Measurements from ENCODE around the gene SPTY2D1.

DNA sequence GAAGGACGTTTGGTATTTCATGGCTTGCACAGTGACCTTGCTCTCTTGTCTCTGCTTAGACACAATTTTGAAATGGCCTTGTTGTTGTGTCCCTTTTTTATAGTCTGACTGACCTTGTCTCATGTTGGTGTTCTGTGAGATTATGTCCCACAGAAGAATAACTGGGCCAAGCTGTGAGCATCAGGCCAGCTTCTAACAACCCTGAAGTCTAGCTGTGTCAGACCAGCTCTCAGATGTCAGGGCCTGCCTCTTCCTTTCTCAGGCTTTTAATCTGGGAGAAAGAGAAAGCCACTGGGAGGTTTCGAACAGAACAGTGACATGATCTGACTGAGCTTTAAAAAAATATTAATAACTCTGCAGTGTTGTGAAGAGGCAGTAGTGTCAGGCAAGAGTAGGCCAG lies 43.6 kb downstream of the SPTY2D1 start:
- TF ChIP-seq, protein P1, sequence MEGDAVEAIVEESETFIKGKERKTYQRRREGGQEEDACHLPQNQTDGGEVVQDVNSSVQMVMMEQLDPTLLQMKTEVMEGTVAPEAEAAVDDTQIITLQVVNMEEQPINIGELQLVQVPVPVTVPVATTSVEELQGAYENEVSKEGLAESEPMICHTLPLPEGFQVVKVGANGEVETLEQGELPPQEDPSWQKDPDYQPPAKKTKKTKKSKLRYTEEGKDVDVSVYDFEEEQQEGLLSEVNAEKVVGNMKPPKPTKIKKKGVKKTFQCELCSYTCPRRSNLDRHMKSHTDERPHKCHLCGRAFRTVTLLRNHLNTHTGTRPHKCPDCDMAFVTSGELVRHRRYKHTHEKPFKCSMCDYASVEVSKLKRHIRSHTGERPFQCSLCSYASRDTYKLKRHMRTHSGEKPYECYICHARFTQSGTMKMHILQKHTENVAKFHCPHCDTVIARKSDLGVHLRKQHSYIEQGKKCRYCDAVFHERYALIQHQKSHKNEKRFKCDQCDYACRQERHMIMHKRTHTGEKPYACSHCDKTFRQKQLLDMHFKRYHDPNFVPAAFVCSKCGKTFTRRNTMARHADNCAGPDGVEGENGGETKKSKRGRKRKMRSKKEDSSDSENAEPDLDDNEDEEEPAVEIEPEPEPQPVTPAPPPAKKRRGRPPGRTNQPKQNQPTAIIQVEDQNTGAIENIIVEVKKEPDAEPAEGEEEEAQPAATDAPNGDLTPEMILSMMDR (IDR thresholded peaks at IDR 0.05; ENCODE audit: insufficient read depth, low read length), result no peak
- TF ChIP-seq, protein P2, sequence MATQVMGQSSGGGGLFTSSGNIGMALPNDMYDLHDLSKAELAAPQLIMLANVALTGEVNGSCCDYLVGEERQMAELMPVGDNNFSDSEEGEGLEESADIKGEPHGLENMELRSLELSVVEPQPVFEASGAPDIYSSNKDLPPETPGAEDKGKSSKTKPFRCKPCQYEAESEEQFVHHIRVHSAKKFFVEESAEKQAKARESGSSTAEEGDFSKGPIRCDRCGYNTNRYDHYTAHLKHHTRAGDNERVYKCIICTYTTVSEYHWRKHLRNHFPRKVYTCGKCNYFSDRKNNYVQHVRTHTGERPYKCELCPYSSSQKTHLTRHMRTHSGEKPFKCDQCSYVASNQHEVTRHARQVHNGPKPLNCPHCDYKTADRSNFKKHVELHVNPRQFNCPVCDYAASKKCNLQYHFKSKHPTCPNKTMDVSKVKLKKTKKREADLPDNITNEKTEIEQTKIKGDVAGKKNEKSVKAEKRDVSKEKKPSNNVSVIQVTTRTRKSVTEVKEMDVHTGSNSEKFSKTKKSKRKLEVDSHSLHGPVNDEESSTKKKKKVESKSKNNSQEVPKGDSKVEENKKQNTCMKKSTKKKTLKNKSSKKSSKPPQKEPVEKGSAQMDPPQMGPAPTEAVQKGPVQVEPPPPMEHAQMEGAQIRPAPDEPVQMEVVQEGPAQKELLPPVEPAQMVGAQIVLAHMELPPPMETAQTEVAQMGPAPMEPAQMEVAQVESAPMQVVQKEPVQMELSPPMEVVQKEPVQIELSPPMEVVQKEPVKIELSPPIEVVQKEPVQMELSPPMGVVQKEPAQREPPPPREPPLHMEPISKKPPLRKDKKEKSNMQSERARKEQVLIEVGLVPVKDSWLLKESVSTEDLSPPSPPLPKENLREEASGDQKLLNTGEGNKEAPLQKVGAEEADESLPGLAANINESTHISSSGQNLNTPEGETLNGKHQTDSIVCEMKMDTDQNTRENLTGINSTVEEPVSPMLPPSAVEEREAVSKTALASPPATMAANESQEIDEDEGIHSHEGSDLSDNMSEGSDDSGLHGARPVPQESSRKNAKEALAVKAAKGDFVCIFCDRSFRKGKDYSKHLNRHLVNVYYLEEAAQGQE (IDR thresholded peaks at IDR 0.05; ENCODE audit: insufficient replicate concordance, low read depth), result no peak
- no peak for TF ChIP-seq POLR2AphosphoS5 (IDR thresholded peaks at IDR 0.05; ENCODE audit: low read depth)

Measured in HL-60 (cell line).